NCI-H1694 (cell line): ENCODE results near the gene CYSTM1.

Experiments used
- DNase-seq: peaks from one replicate; lab custom pipeline; 2025; lab: John Stamatoyannopoulos, UW

The CYSTM1 gene, protein sequence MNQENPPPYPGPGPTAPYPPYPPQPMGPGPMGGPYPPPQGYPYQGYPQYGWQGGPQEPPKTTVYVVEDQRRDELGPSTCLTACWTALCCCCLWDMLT

DNA sequence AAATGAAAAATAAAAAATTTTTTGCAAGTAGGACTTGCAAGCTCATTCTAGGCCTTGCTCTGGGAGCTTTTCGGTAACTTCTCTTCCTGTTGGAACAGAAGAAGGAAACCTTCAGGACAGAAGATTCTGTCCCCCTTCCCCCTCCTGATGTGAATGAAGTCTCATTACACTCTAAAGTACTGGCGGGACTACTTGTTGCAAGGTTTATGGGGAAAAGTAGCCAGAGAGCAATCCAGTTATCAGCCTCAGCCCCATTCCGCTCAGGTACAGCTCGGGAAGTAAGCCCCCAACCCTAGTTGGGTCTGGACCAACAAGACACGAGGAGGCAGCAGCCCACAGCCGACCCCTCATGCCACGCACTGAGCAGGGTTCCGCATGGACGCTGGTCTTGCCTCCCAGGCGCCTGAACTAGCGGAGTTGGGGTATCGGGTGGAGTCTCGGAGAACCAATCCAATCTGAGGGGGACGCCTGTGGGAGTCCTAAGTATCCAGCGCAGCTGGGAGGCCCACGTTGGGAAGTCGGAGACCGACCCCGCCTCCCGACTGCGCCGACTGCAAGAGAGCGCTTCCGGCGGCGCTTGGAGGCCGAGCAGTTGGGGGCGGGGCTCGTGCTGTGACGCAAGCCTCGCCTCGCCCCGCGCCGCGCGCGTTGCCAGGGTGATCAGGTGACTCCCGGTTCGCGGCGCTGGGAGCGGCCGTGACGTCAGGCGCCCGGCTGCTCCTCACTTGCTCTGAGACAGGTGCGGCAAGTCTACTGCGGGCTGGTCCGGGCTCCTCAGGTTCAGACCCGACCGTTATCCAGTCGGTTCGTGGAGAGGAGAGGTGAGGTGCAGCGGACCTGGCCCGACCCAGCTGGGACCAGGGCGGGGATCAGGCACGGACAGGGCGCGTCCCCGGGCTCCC lies at the start of gene CYSTM1:
Gene CYSTM1 (plus strand): TSS at position 724 of the 902 bp plus-strand sequence. CDS start 19,278 bp downstream, outside the sequence.
- peak; percentile 75 for DNase-seq

DNA sequence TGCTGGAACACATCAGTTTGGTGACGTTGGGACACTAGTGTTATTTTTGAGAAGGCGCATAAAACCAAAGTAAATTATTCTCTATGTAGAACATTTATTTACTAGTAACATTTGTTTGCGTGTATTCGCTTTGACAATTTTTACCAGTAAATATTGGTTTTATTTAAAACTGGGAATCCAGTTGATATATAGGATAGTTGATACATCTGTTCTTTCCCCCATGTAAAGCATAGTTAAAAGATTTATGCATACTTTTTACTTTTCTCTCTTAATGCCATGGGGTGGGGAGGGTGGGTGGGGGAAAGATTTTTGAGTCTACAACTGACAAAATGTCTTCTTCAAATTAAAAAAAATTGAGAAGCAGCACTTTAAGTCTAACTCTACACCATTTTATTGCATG lies 49.4 kb upstream of the CYSTM1 start, which contains the start of gene IGIP:
Gene IGIP (plus strand): TSS at position 301 of the 400 bp plus-strand sequence. CDS start 2,540 bp downstream, outside the sequence.
- DNase-seq, result no peak

DNA sequence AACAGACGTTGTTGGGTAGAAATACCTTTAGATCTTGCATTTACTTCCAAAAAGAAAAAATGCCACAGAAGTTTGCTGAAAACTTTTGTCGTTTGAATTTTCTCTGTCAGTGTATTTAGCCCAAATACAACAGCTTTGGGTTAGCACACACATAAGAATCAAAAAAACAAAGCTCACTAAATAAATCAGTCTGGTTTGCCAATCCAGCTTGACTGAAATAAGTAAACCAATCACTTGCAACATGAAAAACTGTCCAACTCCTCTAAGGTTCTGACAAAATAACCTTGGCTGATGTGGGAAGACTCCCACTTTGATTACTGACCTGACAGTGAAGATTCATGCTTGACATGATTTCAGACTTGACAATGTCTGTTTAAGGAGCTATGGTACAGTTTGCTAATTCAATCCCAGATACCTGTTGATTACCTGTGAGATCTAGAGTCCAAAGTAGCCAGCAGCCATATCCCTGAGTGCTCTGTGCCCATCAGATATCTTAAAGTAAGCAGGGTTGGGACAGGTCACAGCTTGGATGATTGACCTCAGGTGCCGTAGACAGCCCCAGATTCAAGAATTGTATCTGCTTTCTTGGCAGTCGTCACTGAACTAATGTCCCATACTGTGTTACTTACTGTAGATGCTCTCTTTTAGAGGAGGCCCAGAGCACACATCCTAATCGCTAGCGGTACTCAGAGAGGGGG lies 48.5 kb upstream of the CYSTM1 start:
- DNase-seq, result no peak

DNA sequence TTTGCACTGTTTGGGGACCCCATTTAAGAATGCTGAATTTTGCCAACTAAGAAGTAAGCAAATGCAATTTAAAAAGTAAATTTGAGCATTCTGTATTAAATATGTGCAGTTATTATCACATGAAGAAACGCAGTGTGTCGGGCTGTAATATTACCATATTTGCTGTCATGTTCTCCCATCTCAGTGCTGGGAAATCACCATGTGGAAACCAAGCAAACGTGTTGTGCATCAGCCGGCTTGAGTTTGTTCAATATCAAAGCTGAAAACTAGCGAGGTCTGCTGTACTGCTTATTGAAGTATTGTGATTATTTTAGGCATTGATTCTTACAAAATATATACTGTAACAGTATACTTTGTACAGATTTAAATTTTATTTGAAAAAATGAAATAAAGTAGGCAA lies 46.6 kb upstream of the CYSTM1 start:
- no peak for DNase-seq

DNA sequence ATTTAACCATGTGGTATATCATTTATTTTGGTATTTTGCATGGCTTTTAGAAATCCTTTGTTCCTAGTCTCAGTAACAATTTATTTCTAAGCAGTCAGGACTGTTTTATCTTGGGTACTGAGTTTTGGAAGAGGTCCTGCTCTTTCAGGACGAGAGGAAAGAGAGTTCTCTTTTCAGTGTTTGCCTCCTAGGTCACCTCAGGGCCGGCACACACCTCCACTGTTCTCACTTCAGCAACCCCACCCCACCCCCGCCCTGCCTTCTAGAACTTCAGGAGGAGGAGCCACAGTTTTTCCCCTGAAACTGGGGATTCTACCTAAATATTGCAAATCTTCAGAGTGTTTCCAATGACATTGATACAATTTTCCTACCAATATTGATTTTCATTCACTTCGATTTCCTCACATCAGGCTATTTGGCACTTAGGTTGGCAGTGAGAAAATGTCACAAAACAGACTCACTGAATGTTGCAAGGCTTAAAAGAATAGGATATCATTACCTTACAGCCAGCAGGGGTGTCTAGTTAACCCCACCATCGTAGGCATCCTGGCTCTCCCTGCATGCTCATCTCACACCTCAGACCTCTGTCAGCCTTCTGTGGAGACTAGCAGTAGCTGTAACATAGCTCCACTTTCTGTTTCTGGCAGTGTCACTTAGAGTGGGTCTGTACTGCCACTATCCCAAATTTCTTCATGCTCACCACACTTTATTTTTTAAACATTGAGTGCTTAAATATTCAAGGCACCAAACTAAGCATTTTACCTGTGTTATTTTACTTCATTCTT lies 43.8 kb upstream of the CYSTM1 start:
- DNase-seq, result no peak

DNA sequence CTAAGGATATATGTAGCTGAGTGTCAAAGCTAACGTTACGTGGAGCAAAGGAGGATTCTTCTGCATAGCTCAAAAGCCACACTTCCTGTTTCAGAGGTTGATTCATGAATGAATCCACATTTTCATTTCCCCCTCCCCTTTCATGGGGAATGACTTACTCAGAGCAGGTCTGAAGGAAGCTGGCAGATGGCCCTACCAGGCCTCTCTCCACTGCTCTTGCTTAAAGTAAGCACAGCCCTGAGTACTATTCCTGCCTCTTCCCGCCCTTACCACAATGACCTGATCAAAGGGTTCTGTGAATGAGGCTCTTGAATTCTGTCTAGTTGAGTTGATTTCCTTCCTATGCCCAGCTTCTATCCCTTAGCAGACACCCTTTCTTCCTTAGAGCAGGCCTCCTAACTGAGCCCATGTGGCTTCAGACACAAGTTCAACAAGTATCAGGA lies 43.0 kb upstream of the CYSTM1 start:
- no peak for DNase-seq

DNA sequence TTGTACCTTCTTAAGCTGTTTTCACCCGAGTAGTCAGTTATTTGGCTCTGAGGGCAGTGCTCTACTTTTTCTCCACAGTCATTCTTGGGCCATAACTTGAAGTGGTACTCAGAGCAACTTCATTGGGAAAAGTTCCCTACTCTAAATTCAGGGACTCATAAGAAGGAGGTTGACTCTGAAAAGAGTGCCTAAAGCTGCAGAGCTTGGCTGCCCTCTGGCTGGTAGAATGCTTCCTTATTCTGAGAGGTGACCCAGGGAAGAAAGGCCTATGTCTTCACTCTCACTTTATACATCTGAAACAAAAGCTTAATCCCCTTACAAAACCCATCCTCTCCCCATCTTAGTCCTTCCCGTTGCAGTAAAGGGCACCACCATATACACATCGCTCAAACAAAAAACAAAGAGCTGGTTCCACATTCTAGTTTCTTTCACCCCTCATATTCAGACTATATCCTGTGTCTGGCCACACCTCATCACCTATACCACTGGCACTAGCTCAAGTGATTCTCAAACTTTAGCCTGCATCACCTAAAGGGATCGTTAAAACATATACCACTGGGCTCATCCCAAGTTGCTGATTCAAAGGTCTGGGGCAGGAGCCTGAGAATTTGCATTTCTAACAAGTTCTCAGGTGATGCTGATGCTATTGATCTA lies 41.3 kb upstream of the CYSTM1 start:
- no peak for DNase-seq

DNA sequence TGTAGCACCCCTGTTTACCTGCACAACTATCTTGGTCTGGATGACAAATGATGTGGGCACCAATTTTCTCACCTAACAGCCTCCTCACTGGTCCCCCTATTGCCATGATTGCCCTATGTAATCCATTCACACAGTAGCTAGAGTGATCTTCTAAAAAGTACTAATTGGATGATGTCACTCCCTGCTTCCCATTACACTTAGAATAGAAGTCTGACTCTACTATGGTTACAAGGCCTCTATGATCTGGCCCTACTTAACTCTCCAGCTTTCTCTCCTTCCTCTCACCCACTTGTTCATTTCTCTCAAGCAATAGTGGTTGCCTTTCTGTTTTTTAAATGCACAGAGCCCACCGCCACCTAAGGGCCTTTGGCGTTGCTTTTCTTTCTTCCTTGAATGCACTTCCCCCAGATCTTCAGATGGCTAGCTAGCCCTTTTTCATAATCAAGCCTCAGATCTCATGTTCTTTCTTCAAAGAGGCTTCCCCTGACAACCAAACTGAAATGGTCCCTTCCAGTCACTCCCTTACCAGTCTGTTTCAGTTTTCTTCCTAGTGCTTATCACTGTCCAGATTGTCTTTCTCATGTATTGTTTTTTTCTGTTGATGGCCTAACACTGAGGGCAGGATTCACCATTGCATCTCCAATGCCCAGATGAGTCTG lies 40.6 kb upstream of the CYSTM1 start:
- no peak for DNase-seq

DNA sequence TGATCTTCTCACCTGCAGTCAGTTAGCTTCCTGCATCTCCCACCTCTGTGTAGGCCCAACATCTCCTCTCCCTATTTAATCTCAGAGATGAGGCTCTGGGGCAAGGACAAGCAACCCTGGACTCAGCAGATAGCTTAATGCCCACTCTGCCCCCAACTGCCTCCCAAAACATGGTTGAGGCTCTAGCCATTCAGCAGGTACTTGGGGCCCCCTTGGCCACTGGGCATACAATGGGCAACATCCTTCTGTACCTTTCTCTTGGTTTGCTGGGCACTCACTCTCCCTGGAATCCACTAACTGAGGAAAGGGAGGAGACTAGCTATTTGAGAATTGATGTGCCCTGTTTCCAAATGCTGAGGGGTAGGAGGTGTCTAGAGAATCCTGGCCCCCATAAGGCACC lies 39.9 kb upstream of the CYSTM1 start:
- no peak for DNase-seq

DNA sequence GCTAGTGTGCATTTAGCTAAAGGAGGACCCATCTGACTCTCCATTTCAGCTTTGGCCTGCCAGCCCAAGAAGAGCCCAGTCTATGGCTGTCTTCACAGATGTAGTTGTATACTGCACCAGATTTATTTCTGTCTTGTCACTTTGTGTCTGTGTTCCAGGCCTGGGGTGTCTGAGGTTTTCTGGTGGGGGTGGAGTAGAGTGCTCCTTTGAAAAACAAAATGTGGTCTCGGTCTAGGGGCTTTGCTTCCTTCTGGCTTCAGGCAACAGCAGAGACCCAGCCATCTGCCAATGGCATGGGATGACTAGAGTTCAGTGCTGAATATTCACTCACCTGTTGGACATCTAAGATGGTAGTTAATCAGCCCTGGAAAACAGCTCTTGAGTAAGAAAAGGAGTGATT lies 38.4 kb upstream of the CYSTM1 start:
- DNase-seq, result no peak

DNA sequence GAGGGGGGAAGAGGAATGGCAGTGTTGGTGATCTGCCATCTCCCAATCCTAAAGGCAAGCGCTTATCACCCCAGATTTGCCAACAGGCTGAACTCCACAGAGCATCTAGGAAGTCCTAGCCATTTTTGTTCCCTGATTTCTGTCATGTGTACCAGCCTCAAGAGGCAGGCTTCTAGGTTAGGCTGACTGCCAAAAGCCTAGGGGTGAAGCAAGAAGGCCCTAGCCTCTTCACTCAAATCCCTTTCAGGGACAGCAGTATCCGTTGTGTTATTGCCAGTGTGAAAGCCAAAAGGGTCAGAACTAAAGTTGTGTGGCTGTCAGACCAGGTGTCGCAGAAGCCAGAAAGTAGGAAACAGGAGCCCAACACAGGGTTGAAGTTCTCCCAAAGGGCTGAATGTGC lies 34.6 kb upstream of the CYSTM1 start:
- no peak for DNase-seq

DNA sequence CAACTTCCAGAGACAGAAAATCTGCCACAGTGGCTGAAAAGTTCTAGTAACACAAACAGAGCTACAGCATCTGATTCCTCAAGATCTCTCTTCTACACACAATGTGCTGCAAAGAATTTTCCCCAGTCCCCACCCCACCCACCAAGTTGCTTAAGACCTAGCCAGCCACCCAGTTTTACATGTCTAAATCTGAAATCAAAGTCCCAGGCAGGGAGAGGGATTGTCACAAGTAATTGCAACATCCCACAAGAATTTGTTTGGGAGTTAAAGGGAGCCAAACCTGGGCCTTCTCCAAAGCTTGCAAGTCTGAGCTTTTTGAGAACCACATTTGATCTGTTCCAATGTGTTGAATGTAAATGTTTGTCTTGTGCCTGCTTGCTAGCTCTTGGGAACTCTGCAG lies 33.7 kb upstream of the CYSTM1 start:
- no peak for DNase-seq

DNA sequence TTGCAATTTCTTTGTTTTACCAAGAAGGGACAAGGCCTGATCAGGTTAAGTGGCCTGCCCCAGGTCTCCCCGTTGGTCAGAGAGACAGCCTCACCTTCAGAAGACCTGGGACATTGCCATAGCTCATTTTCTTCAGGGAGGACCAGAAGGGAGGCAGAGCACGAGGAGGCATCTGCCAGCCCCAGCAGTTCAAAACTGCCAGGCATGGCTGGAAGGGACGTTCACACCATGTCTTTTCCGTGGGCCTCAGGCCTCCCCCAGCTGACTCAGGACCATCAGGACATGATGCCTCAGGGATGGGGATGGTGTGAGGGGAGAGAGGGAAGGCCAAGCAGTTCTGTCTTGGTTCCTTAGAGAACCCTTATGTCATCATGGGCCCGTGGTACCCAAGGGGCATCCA lies 32.7 kb upstream of the CYSTM1 start:
- DNase-seq, result no peak

DNA sequence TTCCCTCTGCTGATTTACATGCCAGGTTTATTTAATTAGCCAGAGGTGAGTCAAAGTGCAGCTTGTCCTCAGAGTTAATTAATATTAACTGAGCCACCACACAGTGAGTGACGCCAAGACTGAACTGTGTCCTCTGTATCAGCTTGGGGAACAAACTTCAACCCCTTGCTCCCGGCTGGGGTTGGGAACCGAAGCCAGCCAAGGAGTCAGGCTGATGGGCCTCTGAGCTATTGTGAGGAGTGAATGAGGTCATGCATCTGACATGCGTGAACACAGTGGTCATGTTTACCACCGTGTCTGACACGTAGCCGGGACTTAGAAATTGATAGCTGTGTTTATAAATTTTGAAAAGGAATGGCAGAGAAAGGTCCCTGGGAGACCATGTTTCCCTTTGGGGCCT lies 32.1 kb upstream of the CYSTM1 start:
- DNase-seq, result no peak

DNA sequence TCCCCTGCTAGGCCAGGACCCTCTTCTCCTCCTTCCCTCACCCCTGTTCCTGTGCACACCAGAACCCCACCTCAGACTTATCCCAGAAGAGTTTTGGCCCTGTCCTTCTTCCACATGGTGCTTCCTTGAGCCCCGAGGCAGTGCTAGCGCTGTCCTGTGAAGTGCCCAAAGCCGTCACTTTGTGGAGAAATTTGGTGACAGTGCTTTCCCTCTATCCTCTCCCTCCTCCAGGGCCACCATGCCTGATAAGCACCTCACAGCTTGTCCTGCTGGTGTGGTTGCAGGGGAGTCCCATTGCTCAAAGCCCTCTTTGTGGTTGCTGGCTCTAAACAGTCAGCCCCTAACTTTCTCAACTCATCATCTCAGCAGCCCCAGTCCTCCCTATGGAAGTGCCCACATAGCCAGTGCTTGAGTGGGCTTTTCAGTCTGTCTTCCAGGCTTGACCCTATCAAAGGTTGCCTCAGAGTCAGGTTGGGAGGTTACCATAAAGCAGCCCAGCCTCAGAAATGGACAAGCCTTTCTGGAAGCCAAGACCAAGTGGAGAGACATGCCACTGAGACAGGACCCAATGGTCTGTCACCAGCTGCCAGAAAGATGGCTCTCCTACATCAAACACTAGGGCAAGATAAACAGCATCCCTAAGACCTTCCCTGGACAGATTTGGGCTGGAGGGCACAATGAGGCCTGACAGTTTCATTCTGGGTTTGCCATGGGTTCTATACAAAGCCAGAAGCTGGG lies 31.3 kb upstream of the CYSTM1 start:
- no peak for DNase-seq

DNA sequence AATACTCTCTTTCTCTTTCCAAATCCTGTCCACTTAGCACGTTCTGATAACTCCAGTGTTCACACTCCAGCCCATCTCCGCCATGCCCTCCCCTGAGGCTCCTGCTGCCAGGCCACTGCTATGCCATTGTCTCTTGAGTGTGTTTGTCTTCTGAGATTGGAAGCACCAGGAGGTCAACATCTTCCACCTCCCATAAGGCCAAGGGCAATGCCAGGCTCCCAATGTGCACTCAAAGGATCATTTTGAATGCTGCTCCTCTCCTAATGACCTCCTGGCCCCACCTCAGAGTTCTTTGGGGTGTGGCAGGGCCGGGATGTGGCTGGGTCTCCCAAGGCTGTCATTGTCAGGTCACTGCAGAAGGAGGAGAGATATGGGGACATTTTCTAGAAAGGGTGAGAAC lies 29.7 kb upstream of the CYSTM1 start:
- DNase-seq, result no peak

DNA sequence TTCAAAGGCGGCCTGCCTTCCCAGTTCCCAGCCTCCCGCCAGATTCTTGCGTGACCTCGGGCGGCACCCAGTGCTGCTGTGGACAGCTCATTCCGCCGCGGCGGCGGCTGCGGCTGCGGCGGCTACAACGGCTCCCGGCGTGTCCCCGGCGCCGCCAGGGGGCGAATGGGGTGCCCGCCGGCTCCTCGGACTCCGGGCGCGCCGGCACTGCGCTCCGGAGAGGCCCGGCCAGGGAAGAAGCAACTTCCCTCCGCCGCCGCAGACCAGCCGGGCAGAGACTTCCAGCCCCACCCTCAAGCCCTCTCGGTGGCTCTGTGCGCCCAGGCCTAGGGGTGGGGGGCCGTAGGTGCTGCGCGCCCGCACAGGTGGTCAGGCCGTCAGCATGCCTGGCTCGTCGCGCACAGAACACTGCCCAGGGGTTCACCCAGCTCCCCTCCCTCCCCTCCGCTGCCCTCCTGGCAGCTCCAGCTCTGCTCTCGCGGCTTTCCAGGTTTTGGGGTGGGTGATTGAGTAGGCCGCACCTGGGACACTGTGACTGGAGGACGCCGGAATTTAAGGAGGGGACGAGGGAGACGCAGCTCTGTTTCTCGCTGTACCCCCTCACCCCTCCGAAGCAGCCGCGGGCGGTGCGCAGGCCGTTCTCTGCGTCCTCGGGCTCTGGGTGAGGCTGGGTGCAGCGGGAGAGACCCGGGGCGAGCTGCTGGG lies 29.0 kb upstream of the CYSTM1 start:
- no peak for DNase-seq

DNA sequence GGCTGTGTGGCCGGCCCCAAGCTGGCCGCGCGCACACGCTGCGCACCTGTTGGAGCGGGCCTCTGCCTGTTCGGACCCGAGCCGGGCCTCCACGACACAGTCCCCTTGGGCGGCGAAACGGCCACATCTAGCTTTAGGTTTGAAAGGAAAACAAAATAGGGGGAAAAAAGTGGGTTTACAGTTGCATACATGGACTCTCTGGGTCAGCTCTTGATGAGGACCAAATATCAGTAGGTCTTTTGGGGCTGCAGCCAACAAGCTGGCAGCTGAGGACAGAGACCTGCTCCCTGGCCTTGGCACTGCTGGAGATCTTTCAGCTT lies 28.5 kb upstream of the CYSTM1 start:
- no peak for DNase-seq

DNA sequence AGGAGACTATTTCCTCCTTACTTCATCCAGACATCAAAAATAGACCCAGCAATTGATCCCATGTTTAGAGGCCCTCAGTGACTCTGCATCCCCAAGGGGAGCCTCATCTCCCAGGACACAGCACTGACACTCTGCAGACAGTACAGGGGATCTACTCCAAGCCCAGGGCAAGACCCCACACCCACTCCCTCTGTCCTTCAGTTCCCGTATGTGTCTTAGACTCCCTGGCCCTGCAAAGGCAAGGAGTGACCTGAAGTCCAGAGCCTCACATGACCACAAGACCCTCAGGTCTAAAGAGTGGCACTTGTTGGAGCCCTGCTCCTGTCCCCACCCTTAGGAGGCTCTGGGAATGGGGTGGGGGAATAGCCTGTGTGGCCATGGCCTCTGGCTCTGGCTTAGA lies 27.5 kb upstream of the CYSTM1 start:
- DNase-seq, result no peak

DNA sequence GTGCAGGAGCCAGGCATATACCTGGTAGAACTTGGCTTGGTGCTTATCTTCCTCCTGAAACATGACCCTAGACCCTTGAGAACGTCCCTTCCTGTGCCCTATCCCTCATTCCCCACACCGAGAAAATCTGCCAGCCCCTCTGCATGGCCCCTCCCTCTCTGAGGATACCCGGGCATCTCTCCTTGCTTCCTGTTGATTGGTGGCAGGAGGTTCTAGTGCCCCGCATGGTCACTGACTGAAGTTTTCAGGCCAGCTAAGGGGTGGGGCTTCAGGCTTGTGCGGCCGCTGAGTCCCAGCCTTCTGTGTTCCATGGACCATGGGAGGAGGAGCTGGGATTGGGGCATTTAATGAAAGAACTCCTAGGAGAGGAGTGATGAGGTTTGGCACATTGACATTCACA lies 26.5 kb upstream of the CYSTM1 start:
- DNase-seq, result no peak
